NCI-H1048 (cell line): ENCODE data around the gene SORCS3.

Experiments
- DNase-seq: peaks from one replicate; lab custom pipeline; 2025; lab: John Stamatoyannopoulos, UW

The SORCS3 gene

DNA sequence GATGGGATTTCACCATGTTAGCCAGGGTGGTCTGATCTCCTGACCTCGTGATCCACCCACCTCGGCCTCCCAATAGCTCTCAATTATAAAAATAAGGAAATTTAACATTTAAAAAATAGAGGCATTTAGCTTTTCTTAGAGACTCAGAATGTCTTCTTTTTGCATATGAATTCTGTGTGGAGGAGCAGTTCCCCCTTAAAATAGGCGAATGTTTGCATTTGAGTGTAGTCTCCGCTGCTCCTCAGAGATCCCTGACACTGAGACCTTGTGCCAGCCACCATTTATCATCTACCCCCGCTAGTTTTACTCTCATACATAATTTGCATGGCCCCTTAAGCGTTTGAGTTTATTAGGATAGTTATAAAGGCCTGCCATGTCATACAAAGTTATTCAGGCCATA is 461.9 kb downstream of the SORCS3 start:
- no peak for DNase-seq

DNA sequence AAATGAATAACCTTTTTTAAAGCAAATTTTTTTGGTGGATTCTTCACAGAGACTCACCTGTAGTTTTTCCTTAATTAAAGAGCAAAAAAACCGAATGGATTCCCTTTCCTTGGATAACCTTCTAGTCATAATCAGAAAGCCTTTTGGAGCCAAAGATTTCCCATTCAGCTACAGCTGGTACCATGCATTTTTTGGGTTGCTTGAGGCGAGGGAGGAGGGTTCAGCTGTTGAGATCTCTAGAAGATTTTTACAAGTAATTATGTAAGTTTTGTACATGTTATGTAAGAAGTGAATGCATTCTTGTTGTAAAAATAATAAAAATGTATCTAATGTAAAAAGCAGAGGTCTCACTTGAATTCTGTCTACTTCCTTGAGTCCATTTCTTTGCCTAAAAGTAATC is 463.2 kb downstream of the SORCS3 start:
- DNase-seq, result no peak

DNA sequence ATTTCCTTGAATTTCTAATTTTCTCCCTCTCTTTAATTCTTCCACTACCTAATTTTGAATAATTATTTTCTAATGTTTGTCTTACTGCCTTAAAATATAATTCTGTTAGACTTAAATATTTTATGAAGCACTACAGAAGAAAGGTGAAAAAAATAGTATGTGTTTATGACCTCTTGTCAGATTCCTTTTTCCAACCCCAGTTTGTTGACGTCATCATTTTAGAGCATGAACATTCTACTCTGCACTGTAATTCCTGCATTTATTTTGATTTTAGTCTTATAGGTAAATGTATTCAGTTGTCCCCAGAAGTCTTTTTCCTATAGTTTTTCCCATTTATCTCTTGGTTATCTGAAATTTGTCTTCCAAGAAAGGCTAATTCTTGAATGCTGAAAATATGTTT is 468.1 kb downstream of the SORCS3 start:
- no peak for DNase-seq

DNA sequence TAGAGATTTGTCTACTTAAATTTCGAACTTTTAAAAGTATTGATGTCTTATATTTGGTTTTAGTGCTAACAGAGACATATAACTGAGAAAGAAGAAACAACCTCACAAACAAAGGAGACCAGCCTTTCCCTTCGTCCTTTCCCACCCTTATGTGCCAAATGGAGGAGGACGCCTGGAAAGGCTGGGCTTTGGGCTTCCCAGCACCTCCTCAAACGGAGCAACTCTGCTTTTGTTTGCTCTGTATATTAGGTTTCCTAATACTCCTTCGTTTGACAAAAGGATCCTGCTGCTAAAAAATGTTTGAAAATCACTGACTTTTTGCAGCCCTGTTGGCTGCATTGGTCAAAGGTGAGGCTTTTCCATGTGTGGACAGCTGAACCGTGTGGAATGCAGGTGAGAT is 471.8 kb downstream of the SORCS3 start:
- DNase-seq, result no peak

DNA sequence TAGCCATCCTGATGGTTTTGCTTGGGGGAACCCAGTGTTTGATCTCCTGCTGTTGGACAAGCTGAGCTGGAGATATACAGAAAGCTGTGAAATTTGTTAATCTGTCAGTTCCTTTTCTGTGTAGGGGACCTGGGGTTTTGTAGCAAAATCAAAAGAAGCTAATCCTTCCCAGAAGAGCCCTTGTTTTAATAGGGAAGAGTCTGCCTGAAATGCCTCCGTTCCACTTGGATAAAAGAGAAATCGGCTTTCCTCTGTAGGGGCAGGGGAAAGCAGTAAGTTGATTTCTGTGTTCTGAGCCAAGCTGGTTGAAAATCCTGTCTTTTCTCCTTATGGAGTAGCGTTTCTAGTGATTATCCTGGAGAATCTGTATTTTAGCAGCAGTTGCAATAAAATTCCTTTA is 472.6 kb downstream of the SORCS3 start:
- DNase-seq, result no peak

DNA sequence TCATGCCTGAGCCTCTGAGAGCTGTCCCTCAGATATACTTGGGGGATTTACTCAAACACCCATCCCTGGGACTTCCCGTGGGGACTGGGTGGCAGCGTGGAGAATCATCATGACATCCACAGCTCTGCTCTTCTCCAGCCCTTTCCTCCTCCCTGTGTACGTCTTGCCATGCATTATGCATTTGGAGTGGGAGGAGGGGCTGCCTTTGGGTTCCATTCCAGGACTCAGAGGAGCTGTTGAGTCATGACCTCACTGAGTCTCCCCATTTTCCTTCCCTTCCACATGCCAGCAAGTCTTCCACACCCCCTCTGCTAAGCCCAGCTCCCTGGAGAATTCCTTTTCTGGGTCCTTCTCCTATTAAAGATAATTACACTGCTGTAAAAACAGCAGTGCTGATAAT is 480.7 kb downstream of the SORCS3 start:
- DNase-seq, result no peak

DNA sequence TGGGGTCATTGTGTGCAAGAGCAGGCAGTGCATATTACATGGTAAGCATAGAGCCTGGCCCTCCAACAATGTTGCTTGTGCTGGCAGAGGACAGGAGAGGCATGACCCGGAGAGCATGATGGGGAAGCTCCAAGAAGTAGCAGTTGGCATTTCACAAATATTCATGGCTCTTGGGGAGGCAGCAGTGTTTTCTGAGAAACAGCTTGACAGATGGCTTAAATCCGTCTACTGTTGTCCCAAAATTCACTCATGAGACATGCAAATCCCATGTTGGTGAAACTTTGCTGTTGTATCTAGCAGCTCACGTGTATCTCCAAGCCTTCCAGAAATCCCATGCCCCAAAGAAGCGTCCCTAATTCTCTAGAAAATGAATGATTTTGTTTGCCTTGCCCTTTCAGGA is 487.0 kb downstream of the SORCS3 start:
- no peak for DNase-seq

DNA sequence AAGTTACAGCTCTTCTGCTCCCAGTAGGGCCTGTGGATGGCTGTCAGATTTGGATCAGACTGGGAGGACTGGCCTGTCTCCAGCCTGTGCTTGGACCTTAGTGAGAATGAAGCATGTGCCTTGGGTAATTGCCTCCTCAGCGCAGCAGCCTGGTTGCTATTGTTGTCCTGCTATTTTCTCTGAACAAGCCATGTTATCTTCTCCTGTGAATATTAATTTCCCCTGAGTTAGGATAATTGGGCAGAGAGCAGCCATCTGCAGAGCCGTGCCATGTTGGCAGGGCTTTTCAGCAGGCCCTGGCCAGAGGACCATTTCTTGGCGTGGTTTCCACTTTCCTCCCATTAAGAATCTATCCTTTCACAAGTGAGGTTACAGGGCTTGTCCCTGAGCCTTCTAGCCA is 497.3 kb downstream of the SORCS3 start:
- DNase-seq, result no peak

DNA sequence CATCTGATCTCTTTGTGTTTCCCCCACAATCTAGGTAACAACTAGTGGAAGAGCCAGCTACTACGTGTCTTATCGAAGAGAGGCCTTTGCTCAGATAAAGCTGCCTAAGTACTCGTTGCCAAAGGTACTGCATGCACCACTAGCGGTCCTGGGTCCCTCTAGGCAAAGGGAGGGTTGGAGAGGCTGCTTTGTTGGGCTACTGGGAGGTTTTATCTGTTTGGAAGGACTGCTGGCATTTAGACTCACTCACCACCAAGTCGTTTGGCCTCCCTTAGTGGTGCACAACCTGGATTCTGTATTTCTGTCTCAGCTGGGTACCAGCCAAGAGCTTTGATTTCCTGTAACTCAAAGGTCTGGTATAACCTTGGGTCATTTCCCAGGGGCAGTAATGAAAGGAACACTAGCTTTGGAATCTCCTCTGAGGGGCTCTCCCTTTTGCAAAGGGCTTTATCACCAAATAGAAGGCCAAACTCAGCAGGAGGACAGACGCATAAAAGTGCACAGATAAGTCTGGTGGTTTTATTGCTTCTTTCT is 498.3 kb downstream of the SORCS3 start:
- no peak for DNase-seq

DNA sequence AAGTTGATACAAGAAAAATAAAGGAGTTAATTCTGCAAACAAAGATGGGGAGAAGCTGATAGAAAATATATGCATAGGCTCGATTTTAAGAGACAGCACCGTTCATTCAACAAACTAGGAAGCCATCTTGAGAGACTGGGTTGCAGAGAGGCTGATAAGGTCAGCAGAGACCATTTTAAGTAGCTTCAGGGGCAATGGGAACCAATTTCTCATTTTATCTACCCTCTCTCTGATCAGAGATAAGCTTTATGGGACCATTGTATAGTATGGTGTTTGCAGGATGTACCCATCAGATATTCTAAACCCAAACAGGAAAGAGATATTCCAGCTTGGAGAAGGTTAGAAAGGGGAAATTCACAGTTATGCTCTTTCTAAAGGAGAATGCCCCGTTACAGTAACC is 499.5 kb downstream of the SORCS3 start:
- no peak for DNase-seq

DNA sequence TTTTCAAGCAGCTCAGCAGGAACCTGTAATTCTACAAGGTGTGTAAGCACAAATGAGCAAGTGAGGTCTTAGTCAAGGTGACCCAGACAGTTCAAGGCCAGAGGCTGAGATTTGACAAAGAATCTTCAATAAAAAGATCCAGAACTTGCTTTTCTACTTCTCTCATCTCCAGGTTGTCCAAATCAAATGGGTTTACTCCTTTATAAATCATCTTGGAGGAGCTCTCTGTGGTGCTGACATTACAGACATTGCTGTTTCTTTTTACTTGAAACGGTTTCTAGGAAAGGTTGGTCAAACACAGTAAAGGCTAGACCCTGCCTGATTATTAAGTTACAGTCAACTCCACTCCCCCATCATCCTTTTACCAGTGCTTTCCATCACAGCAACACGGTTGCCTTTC is 504.6 kb downstream of the SORCS3 start:
- no peak for DNase-seq

DNA sequence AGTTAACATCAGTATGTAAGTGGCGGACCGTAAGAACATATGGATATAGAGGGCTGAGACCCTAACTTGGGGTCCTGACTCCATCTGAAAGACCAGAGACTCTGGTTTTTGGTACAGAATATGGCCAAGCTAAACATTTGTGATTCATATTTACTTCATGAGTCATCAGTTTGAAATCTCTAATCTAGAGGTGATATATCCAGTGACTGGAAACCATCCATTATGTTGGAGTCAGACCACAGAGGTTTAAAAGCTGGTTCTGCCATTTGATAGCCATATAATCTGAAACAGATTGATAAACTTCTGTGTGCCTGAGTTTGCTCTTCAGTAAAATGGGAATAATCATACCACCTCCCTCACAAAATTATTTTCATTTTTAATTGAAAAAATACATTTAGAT is 505.3 kb downstream of the SORCS3 start:
- no peak for DNase-seq

DNA sequence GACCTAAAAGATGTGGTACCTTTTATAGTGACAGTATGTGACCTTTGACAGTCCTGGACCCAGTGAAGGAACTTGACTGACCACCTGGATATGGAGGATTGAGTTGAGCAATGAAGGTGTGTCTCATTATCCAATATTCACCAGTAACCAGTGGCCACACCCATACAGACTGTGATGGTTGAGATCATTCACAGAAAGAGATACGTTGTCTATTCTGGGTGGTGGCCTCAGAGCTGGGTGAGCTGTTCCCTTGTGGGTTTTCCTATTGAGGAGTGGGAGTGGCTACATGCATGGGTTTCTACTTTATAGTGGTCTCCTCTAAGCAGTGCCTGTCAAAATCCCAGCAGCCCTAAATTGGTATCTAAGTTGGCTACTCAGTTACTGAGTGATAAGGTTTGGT is 507.4 kb downstream of the SORCS3 start:
- DNase-seq, result no peak

DNA sequence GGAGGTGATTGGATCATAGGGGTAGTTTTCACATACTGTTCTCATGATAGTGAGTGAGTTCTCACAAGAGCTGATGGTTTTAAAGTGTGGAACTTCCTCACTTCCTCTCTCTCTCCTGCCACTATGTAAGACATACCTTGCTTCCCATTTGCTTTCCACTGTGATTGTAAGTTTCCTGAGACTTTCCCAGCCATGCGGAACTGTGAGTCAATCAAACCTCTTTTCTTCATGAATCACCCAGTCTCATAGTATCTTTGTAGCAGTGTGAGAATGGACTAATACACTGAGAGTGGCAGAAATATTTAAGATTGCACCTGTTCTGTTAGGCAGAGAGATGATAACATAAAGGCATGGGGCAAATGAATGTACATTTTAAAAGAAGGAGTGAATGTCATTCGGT is 507.8 kb downstream of the SORCS3 start:
- DNase-seq, result no peak

DNA sequence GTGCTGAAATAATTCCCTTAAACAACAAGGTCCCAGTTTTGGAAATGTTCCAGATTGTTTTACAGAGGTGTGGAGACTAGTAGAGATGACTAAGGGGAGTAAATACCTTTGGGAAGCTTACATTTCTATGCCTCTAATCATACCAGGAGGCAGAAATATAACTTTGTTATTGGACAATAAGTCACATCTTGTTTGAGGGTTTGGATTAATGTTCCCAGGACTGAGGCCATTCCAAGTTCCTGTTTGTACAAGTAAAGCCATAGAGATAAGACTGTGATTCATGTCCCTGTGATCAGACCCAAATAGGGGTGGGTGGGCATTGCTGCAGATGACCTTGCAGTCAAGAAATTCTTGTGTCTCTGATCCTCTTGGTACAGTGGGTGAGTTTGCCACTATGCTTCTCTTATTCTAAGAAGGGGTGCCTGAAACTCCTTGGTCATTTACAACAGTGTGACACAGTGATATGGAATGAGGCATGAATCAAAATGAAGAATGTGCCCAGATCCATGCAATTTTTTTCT is 508.3 kb downstream of the SORCS3 start:
- DNase-seq, result no peak

DNA sequence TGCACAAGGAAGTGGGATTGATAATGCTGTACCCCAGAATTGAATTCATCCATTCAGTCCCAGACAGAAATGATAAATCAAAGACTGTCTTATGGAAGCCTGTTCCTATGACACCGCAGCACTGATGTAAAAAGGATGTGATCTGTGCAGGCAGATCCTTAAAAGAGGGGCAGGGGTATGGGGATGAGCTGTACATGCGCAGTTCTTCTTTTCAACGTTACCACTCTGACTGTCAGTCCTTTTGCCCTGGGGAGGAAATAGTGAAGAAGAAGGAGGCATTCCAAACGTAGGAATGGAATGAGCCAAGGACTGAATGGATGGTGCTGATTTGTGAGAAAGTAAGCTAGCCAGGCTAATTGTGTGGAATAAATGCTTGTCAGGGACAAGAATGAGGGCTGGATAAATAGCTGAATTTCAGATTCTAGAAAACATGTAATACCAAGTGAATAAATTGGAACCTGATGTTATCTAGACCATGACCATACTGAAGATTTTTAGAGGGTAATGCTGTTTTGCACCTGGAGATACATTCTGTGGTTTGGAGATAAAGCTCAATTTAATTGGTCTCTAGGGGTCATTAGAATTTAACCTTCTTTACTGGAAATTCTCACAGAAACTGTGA is 509.3 kb downstream of the SORCS3 start:
- no peak for DNase-seq

DNA sequence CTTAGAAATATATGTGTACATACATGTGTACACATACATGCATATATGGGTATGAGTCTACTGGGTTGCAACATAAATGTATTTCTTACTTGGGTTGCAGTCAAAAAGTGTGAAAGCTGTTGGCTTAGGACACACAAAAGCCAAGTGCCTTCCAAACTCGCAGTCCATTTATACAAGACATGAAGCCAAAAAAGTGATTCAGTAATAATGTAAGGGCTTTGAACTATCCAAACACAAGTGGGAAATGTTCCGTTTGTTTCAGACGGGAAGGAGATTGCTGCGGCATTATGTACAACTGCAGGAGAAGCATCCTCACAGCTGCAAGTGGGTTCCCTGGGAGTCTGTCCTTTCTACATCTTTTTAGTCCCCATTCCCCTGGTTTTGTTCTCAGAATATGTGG is 513.6 kb downstream of the SORCS3 start:
- no peak for DNase-seq

DNA sequence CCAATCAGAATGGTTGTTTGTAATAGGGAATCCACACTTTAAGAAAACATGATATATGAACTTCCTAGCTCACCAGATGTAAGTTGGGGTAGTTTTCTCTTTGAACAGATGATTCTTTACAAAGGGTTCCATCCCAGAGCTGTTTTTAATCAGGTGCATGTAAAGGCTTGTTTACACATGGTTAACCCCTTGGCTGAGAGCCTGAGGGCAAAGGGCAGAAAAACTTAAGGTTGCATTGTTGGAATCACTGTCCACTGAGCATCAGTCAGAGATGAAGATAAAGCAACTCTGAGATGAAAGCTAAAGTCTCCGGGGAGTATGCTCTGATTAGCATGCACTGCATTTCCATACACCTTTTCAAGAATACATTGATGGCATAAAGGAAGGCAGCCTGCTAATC is 518.2 kb downstream of the SORCS3 start:
- no peak for DNase-seq

DNA sequence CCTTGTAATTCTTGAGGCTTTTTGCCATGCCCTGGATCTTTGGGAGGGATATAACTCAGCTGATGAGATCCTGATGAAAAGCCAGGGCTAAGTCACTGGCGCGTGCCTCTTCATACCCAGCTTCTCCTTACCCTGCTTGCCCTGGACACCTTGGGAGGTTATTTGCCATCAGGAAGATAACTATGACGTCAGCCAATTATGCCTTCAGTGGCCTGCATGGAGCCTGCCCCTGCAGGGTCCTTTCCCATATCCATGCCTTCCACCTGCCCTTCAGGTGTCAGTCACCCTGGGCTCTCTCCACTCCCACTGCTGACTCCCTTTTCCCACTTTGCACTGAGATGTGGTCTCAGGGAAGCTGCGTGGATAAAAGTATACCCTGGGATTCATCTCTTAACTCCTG is 520.1 kb downstream of the SORCS3 start:
- no peak for DNase-seq

DNA sequence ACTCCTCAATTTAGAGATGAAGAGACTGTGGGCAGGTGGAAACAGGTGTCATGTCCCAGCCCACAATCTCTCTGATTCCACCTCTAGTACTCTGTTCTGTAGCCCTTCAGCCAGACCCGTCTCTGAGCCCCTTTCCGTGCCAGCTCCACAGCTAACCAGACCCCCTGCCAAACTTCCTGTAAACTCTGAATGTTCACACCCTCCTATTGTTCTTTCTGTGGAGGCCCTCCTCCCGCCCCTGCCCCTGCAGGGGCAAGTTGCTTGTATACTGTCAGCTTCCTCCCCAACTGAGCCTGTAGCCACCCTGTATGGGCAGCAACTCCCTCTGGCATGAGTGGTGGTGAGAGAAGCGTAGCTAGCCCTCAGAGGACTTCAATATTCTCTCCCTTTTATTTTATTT is 520.7 kb downstream of the SORCS3 start:
- DNase-seq, result no peak

DNA sequence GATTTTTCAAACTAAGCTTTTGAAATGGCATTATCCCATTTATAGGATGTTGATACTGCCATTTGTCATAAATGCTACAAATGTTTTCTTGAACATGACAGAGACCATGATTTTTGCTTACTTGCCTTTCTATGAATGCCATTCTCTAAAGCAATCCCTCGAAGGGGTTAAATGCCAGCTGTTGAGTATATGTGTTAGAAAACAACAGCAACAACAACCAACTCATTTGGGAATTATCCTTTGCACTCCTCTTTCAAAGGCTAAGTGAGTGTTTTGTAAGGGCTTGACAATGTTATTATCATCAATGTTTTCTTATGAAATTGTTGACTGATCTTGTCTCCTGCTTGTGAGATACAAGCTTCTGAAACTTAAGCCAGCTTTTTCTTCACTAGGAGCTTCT is 529.4 kb downstream of the SORCS3 start:
- no peak for DNase-seq

DNA sequence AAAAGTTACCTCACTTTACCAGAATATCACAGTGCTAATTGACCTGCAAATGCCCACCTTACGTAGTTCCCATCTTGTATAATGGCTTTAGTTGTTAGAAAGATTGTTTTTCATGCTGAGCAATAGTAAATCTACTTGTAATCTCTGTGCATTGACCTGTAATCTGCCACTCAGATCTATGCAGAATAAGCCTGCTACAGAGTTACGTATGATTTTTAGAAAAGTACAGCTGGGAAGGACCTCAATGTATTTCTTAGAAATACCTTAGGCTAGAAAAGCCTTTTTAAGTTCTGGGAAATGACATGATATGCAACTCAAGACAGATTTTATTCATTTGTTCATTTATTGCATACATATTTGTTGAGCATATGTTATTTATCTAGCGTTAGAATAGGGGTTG is 530.9 kb downstream of the SORCS3 start:
- DNase-seq, result no peak

DNA sequence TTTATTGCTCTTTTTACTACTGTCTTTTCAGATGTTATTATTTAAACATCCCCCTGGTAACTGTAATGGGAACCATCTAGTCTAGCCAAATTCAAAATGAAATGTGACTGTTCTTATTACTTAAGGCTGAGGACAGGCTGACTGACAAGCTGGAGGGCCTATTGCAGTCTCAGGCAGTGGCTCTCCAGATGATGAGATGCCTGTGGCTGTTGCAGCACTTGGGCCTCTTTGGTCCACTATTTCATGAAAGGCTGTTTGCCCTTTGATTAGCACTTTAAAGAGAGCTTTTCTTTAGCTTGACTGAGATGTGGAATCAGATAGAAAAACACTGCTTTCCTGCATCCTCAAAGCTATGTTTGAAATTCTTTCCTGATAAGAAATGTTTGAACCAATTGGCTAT is 540.5 kb downstream of the SORCS3 start:
- no peak for DNase-seq

DNA sequence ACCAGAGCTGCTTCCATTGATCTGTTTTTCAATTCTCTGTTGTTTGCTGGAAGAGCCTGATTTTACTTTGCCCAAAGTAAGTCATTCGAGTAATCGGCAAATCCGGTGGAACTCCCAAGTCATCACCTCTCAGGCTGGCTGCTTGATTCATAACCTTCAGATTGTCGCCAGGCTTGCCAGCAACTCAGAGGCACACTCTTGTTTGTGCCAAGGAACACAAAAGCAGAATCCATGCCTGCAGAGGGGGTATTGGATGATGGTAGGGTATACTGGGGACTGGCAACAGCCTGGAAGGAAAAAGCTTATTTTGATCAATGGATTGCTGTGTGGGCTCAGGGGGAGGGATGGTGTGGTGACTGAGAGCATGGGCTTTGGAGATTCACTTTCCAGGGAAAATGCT is 542.4 kb downstream of the SORCS3 start:
- no peak for DNase-seq
